Measurements from ENCODE around the gene REN. TPM values are rescaled to one million over a fixed set of nuclear protein-coding genes. Genes with fewer than 3 reads are reported as not detected.

REN gene
- total RNA-seq, result not detected

DNA sequence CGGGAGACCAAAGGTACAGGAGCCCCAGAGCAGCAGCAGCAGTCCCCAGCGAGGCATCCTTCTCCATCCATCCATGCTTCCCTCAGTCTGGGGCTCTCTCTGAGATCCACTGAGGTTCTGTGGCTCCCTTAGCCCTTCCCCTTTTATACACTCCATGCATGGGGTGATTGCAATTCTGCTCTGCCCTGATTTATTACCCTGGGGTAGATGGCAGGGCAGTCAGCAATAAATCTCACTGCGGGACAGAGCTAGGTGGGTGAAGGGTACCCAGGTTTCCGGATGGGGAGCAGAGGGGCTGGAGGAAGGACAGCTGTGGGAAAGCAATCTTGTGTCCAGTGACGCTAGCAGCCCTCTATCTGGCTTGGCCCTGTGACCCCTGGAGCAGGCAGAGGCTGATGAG is at the start of gene REN:
TSS of gene REN (minus strand) at position 119 of the 400 bp plus-strand sequence. CDS start at position 75, 44 bp downstream.
- H3K9me3 Mint-ChIP-seq, result peaks cover 20% of the 10 kb centered on the region
- H3K27me3 Mint-ChIP-seq (ENCODE audit: low read depth), result peaks cover 9% of the 10 kb centered on the region
- no peak within 1 kb of the TSS for H3K4me3 Mint-ChIP-seq
- DNase-seq, result no peak
- no peaks in the 10 kb centered on the region for H3K4me1 Mint-ChIP-seq (ENCODE audit: low read depth)
- ATAC-seq, result no peak
- H3K36me3 Mint-ChIP-seq (ENCODE audit: insufficient read depth), result no peaks in the 10 kb centered on the region

DNA sequence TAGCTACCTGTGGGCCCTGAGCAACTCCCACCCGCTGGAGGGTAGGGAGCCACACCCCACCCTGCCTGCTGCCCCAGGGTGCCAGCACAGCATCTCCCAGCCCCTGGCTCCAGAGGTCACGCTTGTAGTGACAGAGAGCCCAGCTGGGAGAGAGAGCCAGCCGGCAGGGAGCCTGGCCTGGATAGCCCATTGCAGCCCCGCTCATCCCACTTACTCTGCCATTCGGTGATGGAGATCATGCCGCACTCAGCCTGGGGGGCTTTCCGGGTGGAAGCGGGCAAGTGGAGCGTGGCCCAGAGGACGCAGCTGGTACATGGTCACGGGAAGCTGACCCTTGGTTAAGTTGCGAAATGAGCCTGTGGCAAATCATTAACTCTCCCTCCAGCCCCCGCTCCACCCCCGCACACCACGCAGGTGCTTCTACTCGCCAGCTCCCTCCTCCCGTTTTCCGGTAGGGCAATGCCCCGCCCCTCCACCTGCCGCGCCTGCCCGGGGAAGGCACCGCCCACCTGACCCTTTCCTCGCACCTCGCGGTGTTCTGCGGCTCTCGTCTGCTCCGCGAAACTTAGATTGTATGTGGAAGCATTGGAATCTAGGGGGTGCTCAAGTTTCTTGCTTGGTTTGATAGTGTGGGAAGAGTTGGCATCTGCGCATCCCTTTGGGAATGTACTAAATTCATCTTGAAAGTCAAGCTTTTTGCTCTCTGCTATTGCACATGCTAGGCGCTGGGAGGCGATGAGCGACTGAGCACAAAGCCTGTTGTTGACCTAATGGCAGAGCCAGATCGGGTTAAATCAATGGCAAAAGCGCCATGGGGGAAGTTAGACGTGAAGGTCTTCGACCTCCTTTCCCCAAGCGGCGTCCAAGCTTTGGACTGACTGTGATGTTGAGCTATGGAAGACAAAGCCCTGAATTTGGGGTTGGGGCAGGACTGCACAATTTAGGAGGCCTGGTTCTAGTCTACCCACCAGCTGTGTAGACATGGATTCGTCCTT is 47.8 kb upstream of the REN start, which contains the start of gene GOLT1A:
TSS of gene GOLT1A (minus strand) at position 321 of the 995 bp plus-strand sequence. CDS start at position 239, 82 bp downstream.
- Mint-ChIP-seq H3K36me3 (ENCODE audit: insufficient read depth) (no peaks in the 10 kb centered on the region), H3K27me3 (ENCODE audit: low read depth) (peaks cover 8% of the 10 kb centered on the region), H3K4me1 (ENCODE audit: low read depth) (peaks cover 4% of the 10 kb centered on the region)

DNA sequence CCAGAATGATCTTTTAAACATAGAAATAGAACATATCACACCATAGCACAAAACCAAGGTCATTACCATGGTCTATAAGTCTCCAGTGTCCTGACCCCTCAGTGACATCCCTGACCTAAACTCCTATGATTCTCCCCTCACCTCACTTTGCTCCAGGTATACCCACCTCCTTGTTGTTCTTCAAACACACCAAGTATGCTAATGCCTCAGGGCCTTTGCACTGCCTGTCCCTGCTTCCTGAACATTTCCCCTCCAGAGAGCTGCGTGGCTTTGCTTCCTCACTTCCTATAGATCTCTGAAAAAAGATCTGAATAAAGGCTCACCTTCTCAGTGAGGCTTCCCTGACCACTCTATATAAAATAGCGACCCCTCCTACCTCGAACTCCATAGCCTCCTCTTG is 46.6 kb upstream of the REN start:
- Mint-ChIP-seq H3K4me3 (no peak overlapping the region), H3K9me3 (no peaks in the 10 kb centered on the region), H3K4me1 (ENCODE audit: low read depth) (peaks cover 4% of the 10 kb centered on the region), H3K36me3 (ENCODE audit: insufficient read depth) (no peaks in the 10 kb centered on the region), H3K27me3 (ENCODE audit: low read depth) (peaks cover 11% of the 10 kb centered on the region)
- DNase-seq, result no peak
- ATAC-seq, result no peak

More for the DNA sequence above, 47.8 kb upstream of the REN start, which contains the start of gene GOLT1A:
- Mint-ChIP-seq H3K9me3 (no peaks in the 10 kb centered on the region), H3K4me3 (peak within 1 kb of the TSS; percentile 33)
- DNase-seq (peak; percentile 40), ATAC-seq (peak; percentile 67 to 74)

DNA sequence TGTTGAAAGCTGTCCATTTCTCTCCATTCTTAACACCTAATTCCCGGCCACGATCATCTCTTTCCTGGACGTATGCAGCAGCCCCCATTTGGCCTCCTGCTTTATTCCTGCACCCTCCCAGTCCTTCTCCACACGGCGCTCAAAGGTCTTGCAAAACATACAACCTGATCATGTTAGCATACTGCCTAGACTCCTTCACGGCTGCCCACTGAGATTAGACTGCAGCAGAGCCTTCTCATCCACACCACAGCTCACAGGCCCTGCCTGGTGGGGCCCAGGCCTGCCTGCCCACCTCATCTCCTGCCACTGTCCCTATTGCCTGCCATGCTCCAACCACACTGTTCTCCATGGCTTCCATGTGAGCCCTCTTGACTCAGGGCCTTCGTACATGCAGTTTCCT is 44.9 kb upstream of the REN start:
- ATAC-seq (no peak), DNase-seq (no peak)
- Mint-ChIP-seq H3K4me3 (no peak overlapping the region), H3K27me3 (ENCODE audit: low read depth) (peaks cover 20% of the 10 kb centered on the region), H3K9me3 (no peaks in the 10 kb centered on the region), H3K36me3 (ENCODE audit: insufficient read depth) (no peaks in the 10 kb centered on the region), H3K4me1 (ENCODE audit: low read depth) (peaks cover 10% of the 10 kb centered on the region)

DNA sequence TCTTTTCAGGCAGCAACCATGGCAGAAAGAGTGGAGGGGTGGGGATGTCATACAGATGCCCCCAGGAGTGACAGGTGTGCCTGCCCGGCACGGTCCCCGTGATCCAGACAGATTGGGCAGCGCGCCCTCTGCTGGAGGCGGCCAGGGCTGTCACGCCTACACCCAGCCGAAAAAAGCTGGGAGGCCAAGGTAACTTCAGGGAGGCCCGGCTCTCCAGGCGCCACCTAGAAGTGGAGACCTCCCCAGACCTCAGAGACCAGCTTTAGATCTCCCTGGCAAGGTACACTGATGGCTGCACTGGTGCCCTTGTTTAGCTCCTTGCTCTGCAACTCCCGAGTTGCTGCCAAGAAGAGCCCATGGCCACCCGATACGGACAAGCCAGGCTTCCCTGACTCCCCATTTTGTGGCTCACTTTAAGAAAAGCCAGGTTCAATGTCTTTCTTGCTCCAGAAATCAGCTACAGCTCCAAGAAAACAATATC is 41.0 kb upstream of the REN start:
- H3K4me1 Mint-ChIP-seq (ENCODE audit: low read depth), result peaks cover 14% of the 10 kb centered on the region
- ATAC-seq, result peak; percentile 96 to 98
- no peaks in the 10 kb centered on the region for H3K36me3 Mint-ChIP-seq (ENCODE audit: insufficient read depth)
- H3K27me3 Mint-ChIP-seq (ENCODE audit: low read depth), result peaks cover 45% of the 10 kb centered on the region
- peak; percentile 75 for DNase-seq
- H3K9me3 Mint-ChIP-seq, result no peaks in the 10 kb centered on the region
- H3K4me3 Mint-ChIP-seq, result no peak overlapping the region

DNA sequence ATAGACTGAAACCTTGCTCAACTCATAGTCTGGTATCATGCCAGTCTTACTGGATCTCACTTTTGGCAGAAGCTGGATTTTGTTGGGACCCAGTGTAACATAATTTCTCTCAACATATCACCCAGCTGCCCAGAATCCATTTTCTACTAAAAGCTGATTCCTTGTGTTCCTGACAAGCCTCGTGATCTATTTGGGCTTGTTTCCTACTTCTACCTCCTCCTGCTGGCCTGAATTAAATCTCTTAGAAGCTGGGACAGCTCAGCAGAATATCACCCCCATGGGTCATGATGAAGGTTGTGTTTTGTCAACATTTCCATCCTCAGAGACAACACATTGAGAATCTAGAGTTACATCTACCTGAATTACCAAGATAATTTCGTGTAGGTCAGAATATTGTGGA is 40.0 kb upstream of the REN start:
- Mint-ChIP-seq H3K4me3 (no peak overlapping the region), H3K4me1 (ENCODE audit: low read depth) (peaks cover 14% of the 10 kb centered on the region), H3K36me3 (ENCODE audit: insufficient read depth) (no peaks in the 10 kb centered on the region), H3K27me3 (ENCODE audit: low read depth) (peaks cover 45% of the 10 kb centered on the region), H3K9me3 (no peaks in the 10 kb centered on the region)
- ATAC-seq (no peak), DNase-seq (no peak)

DNA sequence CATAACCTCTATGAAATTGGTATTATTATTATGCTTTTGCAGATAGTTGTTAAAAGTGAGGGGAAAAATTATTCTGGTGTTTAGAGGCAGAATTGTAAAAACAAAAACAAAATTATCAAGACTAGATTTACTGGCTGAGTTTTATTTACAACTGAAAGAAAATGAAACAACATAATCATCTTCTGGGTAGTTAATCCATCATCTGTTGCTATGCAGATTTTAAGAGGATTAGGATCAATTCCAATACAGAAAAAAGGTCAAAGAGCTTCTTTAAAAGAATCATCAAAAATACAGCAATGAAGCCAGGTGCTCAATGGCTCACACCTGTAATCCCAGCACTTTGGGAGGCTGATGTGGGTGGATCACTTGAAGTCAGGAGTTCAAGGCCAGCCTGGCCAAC is 39.3 kb upstream of the REN start:
- H3K9me3 Mint-ChIP-seq, result no peaks in the 10 kb centered on the region
- no peak overlapping the region for H3K4me3 Mint-ChIP-seq
- peaks cover 45% of the 10 kb centered on the region for H3K27me3 Mint-ChIP-seq (ENCODE audit: low read depth)
- peaks cover 14% of the 10 kb centered on the region for H3K4me1 Mint-ChIP-seq (ENCODE audit: low read depth)
- no peak for DNase-seq
- ATAC-seq, result no peak
- H3K36me3 Mint-ChIP-seq (ENCODE audit: insufficient read depth), result no peaks in the 10 kb centered on the region

DNA sequence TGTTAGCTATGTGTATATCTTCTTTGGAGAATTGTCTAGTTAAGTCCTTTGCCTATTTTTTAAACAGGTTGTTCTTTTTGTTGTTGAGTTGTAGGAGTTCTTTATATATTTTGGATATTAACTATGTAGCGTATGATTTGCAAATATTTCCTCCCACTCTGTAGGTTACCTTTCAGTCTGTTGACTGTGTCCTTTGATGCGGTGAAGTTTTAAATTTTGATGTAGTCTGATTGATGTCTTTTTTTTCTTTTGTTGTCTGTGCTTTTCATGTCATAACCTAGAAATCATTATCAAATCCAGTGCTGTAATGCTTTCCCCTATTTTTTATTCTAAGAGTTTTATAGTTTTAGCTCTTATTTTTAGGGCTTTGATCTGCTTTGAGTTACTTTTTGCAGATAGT is 38.8 kb upstream of the REN start:
- H3K4me1 Mint-ChIP-seq (ENCODE audit: low read depth), result peaks cover 14% of the 10 kb centered on the region
- no peaks in the 10 kb centered on the region for H3K9me3 Mint-ChIP-seq
- ATAC-seq (no peak), DNase-seq (no peak)
- no peak overlapping the region for H3K4me3 Mint-ChIP-seq
- H3K36me3 Mint-ChIP-seq (ENCODE audit: insufficient read depth), result no peaks in the 10 kb centered on the region
- H3K27me3 Mint-ChIP-seq (ENCODE audit: low read depth), result peaks cover 42% of the 10 kb centered on the region

DNA sequence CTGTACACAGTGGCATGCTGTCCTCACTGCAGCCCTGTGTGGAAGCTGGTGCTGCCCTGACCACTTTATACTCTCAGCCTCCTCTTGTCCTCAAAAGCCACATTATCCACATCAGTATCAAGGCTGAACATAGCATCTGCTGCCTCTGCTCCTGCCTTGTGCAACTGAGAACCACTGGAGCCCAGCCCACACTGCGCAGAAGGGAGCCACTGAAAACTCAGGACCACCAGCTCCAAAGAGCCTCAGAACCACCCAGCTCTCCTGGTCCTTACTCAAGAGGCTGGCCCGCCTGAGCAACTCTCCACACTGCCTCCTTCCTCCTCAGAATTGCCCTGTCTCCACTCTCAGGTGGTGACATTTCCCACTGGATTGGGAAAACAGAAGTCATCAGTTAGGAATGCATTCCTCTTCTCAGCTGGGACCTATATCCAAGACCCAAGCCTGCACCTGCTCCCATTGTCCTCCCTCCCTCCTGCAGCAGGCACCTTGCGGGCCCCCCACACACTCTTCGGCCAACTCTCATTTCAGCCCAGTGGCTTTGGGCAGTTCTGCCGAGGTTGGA is 37.1 kb upstream of the REN start:
- Mint-ChIP-seq H3K27me3 (ENCODE audit: low read depth) (peaks cover 42% of the 10 kb centered on the region), H3K4me3 (no peak overlapping the region), H3K4me1 (ENCODE audit: low read depth) (peaks cover 14% of the 10 kb centered on the region), H3K36me3 (ENCODE audit: insufficient read depth) (no peaks in the 10 kb centered on the region), H3K9me3 (no peaks in the 10 kb centered on the region)
- ATAC-seq (no peak), DNase-seq (no peak)

DNA sequence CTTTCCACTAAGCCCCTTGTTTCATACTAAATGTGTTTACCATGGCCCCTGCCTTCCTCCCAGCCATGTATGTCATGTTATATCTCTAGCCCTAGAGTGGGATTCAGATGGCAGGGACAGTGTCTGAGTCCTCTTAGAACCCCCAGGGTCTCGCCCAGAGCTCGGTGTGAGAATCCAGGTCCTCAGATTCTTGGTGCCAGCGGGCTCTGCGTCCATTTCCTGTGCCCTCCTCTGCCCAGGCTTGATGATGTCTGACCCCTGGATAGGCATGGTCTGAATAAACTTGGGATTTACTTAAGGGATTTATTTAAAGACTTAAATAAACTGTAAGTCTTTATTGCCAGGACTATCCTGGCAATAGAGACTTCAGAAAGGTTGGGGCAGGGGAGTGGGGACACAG is 36.3 kb upstream of the REN start:
- H3K27me3 Mint-ChIP-seq (ENCODE audit: low read depth), result peaks cover 37% of the 10 kb centered on the region
- DNase-seq (no peak), ATAC-seq (no peak)
- H3K4me3 Mint-ChIP-seq, result no peak overlapping the region
- H3K9me3 Mint-ChIP-seq, result no peaks in the 10 kb centered on the region
- peaks cover 14% of the 10 kb centered on the region for H3K4me1 Mint-ChIP-seq (ENCODE audit: low read depth)
- H3K36me3 Mint-ChIP-seq (ENCODE audit: insufficient read depth), result no peaks in the 10 kb centered on the region

DNA sequence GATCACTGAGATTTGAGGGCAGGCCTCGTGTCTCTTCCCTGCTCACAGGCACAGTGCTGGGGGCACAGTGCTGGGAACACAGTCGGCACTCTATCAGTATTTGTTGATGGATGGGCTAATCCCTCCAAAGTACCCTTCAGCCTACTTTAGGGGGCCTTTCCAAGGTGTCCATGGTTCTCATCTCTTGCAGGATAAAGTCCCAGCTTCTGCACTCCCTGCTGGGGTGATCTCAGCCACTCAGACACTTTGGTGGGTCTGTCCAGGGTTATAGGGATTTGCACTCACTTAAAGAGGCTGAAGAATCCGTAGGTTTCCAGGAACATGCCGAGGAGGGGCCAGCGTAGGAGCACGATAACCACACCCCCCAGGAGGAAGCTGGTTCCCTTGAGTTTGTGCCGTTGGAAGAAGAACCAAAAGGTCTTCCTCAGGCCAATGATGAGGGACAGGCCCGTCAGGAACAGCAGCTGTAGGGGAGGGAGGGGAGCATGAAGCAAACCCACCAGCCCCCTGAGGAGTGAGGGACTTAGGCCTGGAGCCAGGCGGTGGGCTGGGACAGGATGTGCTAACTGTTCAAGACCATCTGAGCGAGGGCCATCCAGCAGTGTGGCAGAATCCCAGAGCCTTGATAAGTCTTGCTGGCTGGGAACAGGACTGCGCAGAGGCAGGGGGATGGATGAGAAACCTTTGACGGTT is 35.4 kb upstream of the REN start:
- DNase-seq (no peak), ATAC-seq (no peak)
- Mint-ChIP-seq H3K27me3 (ENCODE audit: low read depth) (peaks cover 31% of the 10 kb centered on the region), H3K36me3 (ENCODE audit: insufficient read depth) (no peaks in the 10 kb centered on the region), H3K4me1 (ENCODE audit: low read depth) (peaks cover 9% of the 10 kb centered on the region), H3K4me3 (no peak overlapping the region), H3K9me3 (no peaks in the 10 kb centered on the region)

DNA sequence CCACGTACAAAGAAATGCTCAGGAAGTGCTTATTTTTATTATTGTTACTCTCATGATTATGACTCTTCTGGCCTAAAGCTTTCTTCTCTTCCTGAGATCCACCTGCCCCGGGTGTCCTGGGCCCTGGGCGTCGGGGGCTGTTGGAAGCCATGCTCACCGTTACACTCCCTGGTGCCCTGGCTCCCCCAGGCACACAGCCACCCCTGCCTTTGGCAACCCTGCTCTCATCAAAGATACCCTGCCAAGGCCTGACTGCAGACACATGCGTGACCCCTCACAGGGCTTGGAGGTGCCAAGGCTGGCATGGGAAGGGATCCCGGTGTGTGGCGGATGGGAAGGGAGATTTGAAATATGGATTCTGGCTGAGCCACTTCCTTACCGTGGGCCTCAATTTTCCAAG is 33.4 kb upstream of the REN start:
- peaks cover 16% of the 10 kb centered on the region for H3K27me3 Mint-ChIP-seq (ENCODE audit: low read depth)
- H3K4me3 Mint-ChIP-seq, result no peak overlapping the region
- no peaks in the 10 kb centered on the region for H3K36me3 Mint-ChIP-seq (ENCODE audit: insufficient read depth)
- DNase-seq, result no peak
- H3K4me1 Mint-ChIP-seq (ENCODE audit: low read depth), result peaks cover 1% of the 10 kb centered on the region
- H3K9me3 Mint-ChIP-seq, result no peaks in the 10 kb centered on the region
- no peak for ATAC-seq

DNA sequence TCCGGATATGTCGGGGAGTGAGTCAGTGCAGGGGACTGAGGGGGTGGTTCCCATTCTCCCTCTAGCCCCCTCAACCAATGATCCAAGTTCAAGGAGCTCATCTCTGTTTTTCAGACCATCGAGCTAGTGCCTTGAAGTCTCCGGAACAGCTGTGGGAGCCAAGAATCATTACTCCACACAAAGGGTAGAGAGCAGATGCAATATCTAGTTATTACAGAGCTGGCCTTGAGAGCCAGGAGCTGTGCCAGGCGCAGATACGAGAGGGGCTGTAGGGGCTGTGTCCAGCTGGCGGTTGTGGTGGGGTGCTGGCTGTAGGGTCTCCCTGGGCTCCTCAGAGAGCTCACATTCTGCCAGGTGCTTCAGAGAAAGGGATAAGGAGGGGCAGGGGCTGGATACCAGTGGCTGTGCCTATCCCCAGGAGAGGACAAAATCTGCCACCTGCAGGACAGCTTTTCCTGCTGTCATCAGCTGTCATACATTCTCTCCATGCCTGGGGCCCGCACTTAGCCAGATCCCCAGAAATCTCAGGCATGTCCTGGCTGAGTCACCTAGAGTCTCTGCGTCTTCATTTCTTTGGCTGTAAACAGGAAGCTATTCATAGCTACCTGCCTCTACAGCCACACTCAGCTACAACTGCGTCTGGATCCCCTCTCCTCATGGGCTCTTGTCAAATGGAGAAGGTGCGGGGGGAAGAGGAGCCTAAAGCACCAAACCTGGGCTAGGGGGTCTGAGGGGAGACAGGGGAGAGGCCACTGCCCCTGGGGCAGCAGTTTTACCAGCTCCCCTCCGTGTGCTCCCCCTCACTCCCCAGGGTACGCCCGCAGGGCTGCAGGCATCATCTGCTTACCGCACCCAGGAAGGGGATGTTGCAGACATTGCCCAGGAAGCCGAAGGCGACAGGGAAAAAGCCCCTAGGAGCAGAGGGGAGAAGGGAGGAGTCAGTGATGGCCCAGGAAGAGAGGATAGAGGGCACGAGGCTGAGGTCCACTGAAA is 32.5 kb upstream of the REN start:
- H3K27me3 Mint-ChIP-seq (ENCODE audit: low read depth), result peaks cover 12% of the 10 kb centered on the region
- H3K4me3 Mint-ChIP-seq, result no peak overlapping the region
- no peaks in the 10 kb centered on the region for H3K9me3 Mint-ChIP-seq
- no peaks in the 10 kb centered on the region for H3K36me3 Mint-ChIP-seq (ENCODE audit: insufficient read depth)
- no peak for DNase-seq
- H3K4me1 Mint-ChIP-seq (ENCODE audit: low read depth), result peaks cover 3% of the 10 kb centered on the region
- no peak for ATAC-seq
